ENCODE results near the gene RPS6KA5.

- no peak for TF ChIP-seq CTCF (IDR thresholded peaks at IDR 0.05)
- TF ChIP-seq E2F6 (IDR thresholded peaks at IDR 0.05; ENCODE audit: borderline replicate concordance, low read depth), result no peak
- no peak for TF ChIP-seq ZFP36 (IDR thresholded peaks at IDR 0.05; ENCODE audit: borderline replicate concordance, partially characterized antibody)
- no peak for TF ChIP-seq POLR2A (IDR thresholded peaks at IDR 0.05; ENCODE audit: low read length)
- no peak for TF ChIP-seq NR3C1 (IDR thresholded peaks at IDR 0.05)
- TF ChIP-seq RNF2 (IDR thresholded peaks at IDR 0.05; ENCODE audit: borderline replicate concordance, low read depth), result no peak
- TF ChIP-seq ATOH8 (CRISPR knock-in tag; IDR thresholded peaks at IDR 0.05; ENCODE audit: low read depth), result no peak
- TF ChIP-seq CHD2 (IDR thresholded peaks at IDR 0.05; ENCODE audit: low read length, partially characterized antibody), result no peak
- TF ChIP-seq BHLHE40 (IDR thresholded peaks at IDR 0.05; ENCODE audit: low read depth, low read length), result no peak
These were observed 240.6 kb downstream of the RPS6KA5 start for GRCh38 chr14:90819734-90820393.
